Glutamatergic neuron (in vitro differentiated cells): ENCODE measurements around the gene ZNF784. TPM values are rescaled to one million over a fixed set of nuclear protein-coding genes. Genes with fewer than 3 reads are reported as not detected.
A peak's percentile ranks its signal among the peaks of the same experiment; 100 is the strongest.

Experiments used
- DNase-seq: peaks from one replicate; pipeline ENCODE4 v3.0.0; 2022
- H3K27ac Mint-ChIP-seq: one replicate; pipeline ENCODE4 v1.8.0; 2020; ENCODE audit warnings: mild to moderate bottlenecking, mixed read lengths, inconsistent platforms; ENCODE audit not compliant: unreplicated experiment
- H3K27me3 Mint-ChIP-seq: one replicate; pipeline ENCODE4 v1.8.0; 2020; ENCODE audit warnings: mild to moderate bottlenecking, moderate library complexity, mixed read lengths, inconsistent platforms; ENCODE audit not compliant: unreplicated experiment
- H3K36me3 Mint-ChIP-seq: one replicate; pipeline ENCODE4 v1.8.0; 2020; ENCODE audit warnings: mild to moderate bottlenecking, mixed read lengths, inconsistent platforms; ENCODE audit not compliant: unreplicated experiment
- H3K4me1 Mint-ChIP-seq: one replicate; pipeline ENCODE4 v1.8.0; 2020; ENCODE audit warnings: mild to moderate bottlenecking, low read depth, mixed read lengths, inconsistent platforms; ENCODE audit not compliant: unreplicated experiment
- H3K4me3 Mint-ChIP-seq: one replicate; pipeline ENCODE4 v1.8.0; 2020; ENCODE audit warnings: mild to moderate bottlenecking, mixed read lengths, inconsistent platforms; ENCODE audit not compliant: unreplicated experiment
- H3K9me3 Mint-ChIP-seq: one replicate; pipeline ENCODE4 v1.8.0; 2020; ENCODE audit warnings: mild to moderate bottlenecking, moderate library complexity, mixed read lengths, inconsistent platforms; ENCODE audit not compliant: unreplicated experiment
- CTCF ChIP-seq: fragments of 200-600 bp; sonication (generic); IDR thresholded peaks from one replicate; pipeline ENCODE4 v1.5.0; 2021; ENCODE audit not compliant: partially characterized antibody, unreplicated experiment
- total RNA-seq: library from RNA; stranded (reverse); fragmentation: NEBNext Ultra II Directional; extraction: Animal tissue kit (Norgen Biotek cat#: 25700); gene quantifications from one replicate; pipeline ENCODE4 v1.2.1, GENCODE V29; 2021; ENCODE audit not compliant: unreplicated experiment

Gene ZNF784
- total RNA-seq, 1 donor from 2014 or later, result 8.4 TPM

DNA sequence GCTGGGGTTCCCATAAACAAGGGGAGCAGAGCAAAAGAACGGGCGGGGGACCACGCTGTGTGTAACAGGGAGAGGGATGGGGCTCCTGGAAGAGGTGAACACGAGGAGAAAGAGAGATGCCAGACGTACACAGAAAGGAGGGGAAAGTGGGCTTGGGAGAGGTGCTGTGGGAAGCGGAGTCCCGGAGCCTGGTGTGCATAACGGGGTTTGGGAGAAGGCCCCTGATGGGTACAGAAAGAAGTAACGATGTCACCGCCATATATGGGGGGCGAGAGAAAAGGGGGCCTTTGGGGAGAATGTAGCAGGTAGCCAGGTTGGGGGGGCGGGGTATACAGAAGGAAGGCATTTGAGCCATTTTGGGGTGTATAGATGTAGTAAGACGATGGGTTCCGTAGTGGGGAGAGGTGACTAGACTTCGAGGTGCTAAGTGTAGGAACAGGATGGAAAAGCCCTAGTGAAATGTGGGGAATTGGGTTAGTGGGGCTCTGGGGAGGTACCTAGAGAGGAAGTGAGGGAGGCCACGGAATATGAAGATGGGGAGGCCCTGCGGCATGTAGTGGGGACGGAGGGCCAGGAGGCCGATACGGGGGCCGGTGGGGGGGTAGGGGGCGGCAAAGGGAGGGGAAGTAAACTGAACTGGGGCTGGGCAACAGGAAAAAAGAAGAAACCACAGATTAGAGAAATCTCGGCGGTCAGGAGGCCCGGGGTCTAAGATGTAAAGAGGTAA, 17.2 kb upstream of the ZNF784 start:
- no peaks in the 10 kb centered on the region for H3K36me3 Mint-ChIP-seq
- TF ChIP-seq CTCF, result no peak
- peak overlapping the region; percentile 91 for H3K27ac Mint-ChIP-seq
- peak overlapping the region; percentile 91 for H3K4me3 Mint-ChIP-seq
- peaks cover 13% of the 10 kb centered on the region for H3K27me3 Mint-ChIP-seq
- peak; percentile 30 for DNase-seq
- peaks cover 18% of the 10 kb centered on the region for H3K9me3 Mint-ChIP-seq
- peaks cover 18% of the 10 kb centered on the region for H3K4me1 Mint-ChIP-seq

- peak; percentile 72 for DNase-seq
- H3K36me3 Mint-ChIP-seq, result no peaks in the 10 kb centered on the region
- peaks cover 26% of the 10 kb centered on the region for H3K4me1 Mint-ChIP-seq
- H3K27ac Mint-ChIP-seq, result peak within 1 kb of the TSS; percentile 85
- TF ChIP-seq CTCF, result no peak
- peaks cover 18% of the 10 kb centered on the region for H3K9me3 Mint-ChIP-seq
- peaks cover 18% of the 10 kb centered on the region for H3K27me3 Mint-ChIP-seq
- peak within 1 kb of the TSS; percentile 91 for H3K4me3 Mint-ChIP-seq
These were observed 16.4 kb upstream of the ZNF784 start, which contains the start of gene ZNF580 for GRCh38 chr19:55640577-55641425. Gene ZNF580, plus strand, starts transcription at chr19:55641002. Its CDS starts 1,507 bp downstream, at chr19:55642509.

DNA sequence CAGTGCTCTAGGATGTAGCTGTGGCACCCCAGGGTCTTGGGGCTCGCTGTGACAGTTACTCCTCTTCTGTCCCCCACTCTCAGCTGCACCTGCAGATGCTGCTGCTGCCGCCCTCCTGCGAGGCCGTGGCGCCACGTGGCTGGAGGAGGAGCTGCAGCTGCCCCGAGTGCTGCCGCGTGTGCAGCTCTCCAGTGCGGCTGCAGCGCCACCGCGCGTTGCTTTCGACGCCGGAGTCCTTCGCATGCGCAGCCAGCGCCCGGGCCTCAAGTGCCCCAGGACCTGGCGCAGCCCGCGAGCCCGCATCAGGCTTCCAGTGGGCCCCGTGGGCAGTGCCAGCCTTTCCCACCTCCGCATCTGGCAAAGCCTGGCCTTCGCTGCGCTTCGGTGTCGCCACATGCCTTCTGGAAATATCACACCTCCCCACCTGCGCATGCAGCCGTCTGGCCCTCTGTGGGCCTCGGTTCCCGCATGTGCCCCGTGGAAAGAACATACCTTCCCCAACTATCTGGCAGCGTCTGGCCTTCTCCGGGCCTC, 15.7 kb upstream of the ZNF784 start:
- Mint-ChIP-seq H3K27me3 (peaks cover 16% of the 10 kb centered on the region), H3K9me3 (peaks cover 18% of the 10 kb centered on the region), H3K4me1 (peaks cover 30% of the 10 kb centered on the region), H3K4me3 (peak overlapping the region; percentile 88), H3K36me3 (no peaks in the 10 kb centered on the region), H3K27ac (peak overlapping the region; percentile 85)
- peak; percentile 56 for DNase-seq
- TF ChIP-seq CTCF, result no peak

GRCh38 chr19:55638864-55639359, 14.5 kb upstream of the ZNF784 start:
- DNase-seq, result peak; percentile 64
- no peak for TF ChIP-seq CTCF
- peak overlapping the region; percentile 70 for H3K27ac Mint-ChIP-seq
- H3K9me3 Mint-ChIP-seq, result peaks cover 16% of the 10 kb centered on the region
- H3K27me3 Mint-ChIP-seq, result peaks cover 21% of the 10 kb centered on the region
- no peaks in the 10 kb centered on the region for H3K36me3 Mint-ChIP-seq
- H3K4me3 Mint-ChIP-seq, result peak overlapping the region; percentile 77
- H3K4me1 Mint-ChIP-seq, result peaks cover 30% of the 10 kb centered on the region
